ENCODE data around the gene RNF220. TPM values are rescaled to one million over a fixed set of nuclear protein-coding genes. Genes with fewer than 3 reads are reported as not detected.

RNF220 gene
- total RNA-seq, 1 donor from 2014 or later: 46.8 TPM

GRCh38 chr1:44436401-44437106 lies 31.5 kb downstream of the RNF220 start:
- no peak for DNase-seq

DNA sequence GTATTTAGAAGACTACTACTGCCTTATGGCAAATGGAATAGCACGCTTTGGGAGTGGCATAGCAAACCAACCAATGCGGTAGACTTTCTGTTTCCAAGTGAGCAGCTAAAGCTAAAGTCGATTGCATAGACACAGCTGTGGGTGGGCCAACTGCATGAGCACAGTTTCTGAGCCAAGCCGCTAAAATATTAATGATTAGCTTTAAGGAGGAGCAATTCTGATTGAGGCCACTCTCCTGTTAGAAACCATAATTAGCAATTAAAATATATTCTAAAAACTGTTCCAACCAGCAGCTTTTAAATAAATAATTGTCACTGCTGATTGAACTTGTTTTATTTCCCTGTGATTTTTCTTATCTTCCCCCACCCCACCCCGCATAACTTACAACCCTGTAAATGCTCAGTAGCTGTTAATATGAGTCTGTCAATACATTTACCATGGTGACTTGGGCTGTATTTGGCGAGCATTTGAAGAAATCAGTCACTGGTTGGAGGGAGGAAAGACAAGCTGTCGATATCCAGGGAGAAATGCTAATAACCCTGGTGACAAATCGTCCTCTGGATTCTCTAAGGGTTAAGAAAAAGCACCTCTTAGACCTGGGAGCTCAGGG lies 32.2 kb downstream of the RNF220 start:
- DNase-seq: no peak

DNA sequence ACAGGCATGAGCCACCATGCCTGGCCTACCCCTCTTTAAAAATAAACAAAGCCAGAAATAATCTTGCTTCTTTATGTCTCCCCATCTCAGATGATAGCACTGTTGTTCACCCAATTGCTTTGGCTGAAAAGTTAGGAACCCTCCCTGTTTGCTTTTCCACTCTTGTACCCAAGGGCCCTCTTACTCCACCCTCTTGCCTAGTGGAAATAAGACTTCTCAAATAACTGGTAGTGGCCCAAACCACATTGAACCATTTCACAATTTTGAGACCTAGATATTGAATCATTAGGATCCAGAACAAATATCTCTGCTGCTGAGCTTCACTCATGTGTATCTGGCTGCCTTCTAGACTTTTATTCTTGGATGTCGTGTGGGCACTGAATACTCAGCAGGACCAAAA lies 37.7 kb downstream of the RNF220 start:
- DNase-seq: no peak

DNA sequence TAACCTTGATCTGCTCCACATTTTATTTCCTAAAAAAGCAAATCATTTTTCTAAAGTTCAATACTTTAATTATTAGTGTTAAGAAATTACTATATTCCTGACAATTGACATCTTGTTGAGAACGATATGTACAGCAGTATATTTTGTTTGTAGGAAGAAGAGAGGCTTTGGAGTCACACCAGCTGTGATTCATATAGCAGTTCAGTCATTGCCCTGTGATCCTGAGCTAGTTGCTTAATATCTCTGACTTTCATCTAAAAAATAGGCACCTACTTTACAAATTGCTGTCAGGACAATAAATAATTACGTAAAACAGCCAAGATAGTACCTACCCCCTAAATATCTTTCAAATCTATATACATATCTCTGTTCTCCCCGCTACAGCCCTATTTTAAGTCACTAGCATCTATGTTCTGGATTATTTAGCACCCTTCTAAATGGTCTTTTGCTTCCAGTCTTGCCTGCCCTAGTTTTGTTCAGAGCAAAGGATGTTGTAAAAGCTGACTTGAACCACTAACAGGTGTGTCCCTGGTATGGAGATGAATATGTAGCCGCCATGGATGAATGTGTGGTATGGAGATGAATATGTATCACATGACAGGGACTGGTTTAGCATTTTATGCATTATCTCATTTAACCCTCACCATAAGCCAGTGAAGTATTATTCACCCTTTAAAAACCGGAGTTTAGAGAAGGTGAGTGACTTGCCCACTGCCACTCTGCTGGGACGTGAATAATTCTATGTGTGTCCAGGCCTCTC lies 42.2 kb downstream of the RNF220 start:
- no peak for DNase-seq

GRCh38 chr1:44453798-44454349 lies 48.8 kb downstream of the RNF220 start:
- DNase-seq: no peak

GRCh38 chr1:44454704-44455103 lies 49.6 kb downstream of the RNF220 start:
- DNase-seq: no peak

GRCh38 chr1:44460107-44460882 lies 55.2 kb downstream of the RNF220 start:
- DNase-seq: no peak

DNA sequence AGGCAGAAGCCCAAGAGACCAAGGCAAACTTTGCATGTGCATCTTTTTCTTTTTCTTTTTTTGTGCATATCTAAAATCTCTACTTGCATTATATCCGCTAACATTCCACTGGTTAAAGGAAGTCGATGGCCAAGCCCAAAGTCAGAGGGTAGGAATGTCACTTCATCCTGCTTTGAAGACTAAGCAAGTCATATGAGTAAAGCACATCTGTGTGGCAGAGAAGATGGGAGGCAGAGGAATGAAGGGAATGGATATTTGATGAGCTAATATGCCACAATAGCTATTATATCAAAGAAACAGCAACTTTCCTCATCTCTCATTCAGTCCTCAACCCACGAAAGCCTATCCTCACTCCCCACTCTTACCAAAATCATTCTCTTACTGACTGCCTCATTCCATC lies 59.3 kb downstream of the RNF220 start:
- no peak for DNase-seq

- no peak for DNase-seq
Observed at GRCh38 chr1:44467566-44467965, 62.5 kb downstream of the RNF220 start.

DNA sequence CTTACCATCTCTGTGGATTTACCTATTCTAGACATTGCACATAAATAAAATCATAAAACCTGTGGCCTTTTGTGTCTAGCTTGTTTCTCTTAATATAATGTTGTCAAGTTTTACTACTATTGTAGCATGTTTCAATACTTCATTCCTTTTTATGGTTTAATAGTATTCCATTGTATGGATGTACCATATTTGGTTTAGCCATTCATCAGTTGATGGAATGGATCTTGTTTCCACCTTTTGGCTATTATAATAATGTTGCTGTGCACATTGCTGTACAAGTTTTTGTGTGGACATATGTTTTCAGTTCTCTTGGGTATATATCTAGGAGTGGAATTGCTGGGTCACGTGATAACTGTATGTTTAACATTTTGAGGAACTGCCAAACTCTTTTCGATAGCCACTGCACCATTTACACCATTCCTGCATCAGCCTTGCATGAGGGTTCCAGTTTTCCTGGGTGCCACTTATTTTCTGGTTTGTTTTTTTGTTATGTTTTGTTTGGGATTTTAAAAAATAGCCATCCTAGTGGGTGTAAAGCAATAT lies 66.9 kb downstream of the RNF220 start:
- DNase-seq: no peak

- DNase-seq: no peak
Observed at GRCh38 chr1:44472620-44473525, 67.8 kb downstream of the RNF220 start.

DNA sequence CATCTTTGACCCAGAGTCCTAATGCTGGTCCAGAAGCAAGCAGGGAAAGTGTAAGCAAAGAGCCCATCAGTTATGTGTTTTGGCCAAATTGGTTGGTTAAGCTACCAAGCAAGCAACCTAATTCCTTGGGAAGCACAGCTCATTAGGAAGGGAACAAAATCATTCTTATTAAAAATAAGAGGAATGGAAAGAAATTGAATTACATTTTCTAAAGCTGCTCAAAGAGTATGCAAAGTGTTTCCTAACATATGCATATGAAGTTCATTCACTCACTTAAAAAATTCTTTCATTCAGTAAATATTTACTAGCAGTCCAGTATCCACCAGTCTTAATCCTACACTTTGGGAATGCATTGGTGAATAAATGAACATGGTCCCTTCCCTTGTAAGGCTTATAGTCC lies 71.8 kb downstream of the RNF220 start:
- DNase-seq: no peak

GRCh38 chr1:44481701-44482100 lies 76.6 kb downstream of the RNF220 start:
- DNase-seq: no peak

GRCh38 chr1:44483089-44483874 lies 78.2 kb downstream of the RNF220 start:
- no peak for DNase-seq

GRCh38 chr1:44484155-44484688 lies 79.2 kb downstream of the RNF220 start:
- no peak for DNase-seq

- no peak for DNase-seq
Observed at GRCh38 chr1:44485229-44485933, 80.3 kb downstream of the RNF220 start.

GRCh38 chr1:44485934-44486460 lies 80.9 kb downstream of the RNF220 start:
- DNase-seq: no peak

DNA sequence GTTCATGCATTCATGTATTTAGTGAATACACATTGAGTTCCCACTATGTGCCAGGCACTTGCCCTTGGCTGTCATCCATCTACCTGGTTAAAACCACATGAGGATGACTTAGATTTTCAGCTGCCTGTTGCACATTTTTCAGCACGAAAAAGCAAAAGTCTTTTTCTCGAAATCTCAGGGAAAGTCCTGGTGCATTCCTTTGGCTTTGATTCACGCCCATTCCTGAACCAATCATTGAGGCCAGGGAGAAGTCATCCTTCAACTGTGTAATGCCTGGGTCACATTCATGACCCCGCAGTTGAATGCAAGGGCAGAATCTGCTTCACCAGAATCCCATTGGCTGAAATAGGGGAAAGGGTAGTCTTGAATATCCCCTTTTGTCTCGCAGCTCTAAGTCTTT lies 84.4 kb downstream of the RNF220 start:
- no peak for DNase-seq

All from occipital lobe (tissue), 2 donors.